Glomerular visceral epithelial cell (primary cell): Measurements from ENCODE around the gene PLEKHO2.

ENCODE experiments used
- DNase-seq: peaks from one replicate; pipeline ENCODE4 v3.0.0-alpha.2; 2016; ENCODE audit errors: extremely low spot score

Gene PLEKHO2

DNA sequence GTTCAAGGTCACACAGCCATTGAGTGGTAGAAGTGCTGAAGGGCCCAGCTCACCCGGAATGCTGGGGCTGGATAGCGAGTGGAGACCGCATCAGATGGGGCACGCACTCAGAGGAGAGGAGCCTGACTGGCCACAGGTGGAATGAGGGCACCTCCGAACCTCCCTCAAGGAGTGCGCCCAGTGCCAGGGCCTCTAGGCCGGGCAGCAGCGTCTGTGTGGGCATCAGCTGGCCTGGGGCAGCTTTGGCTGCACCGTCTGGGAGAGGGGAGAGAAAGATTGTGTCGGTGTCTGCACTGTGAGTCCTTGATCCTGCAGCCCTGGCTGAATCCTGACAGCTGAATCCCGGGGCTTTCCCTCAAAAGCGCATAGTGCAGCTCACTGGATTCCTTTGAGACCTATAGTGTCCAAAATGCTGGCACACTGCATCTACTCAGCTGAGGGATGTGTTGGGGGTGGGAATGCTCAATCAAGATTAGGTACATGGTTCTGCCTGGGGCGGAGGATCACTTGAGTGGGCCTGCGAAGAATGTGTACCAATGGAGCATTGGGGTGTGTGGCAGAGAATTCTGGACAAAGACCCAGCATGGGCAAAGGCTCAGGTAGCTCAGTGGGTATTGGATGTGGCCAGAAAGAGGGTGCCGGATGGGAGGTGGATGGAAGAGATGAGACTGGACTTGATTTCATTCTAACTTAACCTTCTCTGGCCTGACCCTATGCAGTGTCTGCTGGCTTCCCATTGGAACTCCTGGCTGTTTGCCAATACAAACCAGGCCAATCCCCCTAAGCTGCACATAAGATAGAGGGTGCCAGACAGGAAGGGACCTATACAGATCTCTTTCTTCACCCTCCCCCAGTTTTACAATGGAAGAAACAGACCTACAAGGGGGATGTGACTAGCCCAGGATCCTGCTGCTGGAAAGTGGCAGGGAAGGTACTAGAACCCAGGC is 70.9 kb downstream of the PLEKHO2 start:
- no peak for DNase-seq

DNA sequence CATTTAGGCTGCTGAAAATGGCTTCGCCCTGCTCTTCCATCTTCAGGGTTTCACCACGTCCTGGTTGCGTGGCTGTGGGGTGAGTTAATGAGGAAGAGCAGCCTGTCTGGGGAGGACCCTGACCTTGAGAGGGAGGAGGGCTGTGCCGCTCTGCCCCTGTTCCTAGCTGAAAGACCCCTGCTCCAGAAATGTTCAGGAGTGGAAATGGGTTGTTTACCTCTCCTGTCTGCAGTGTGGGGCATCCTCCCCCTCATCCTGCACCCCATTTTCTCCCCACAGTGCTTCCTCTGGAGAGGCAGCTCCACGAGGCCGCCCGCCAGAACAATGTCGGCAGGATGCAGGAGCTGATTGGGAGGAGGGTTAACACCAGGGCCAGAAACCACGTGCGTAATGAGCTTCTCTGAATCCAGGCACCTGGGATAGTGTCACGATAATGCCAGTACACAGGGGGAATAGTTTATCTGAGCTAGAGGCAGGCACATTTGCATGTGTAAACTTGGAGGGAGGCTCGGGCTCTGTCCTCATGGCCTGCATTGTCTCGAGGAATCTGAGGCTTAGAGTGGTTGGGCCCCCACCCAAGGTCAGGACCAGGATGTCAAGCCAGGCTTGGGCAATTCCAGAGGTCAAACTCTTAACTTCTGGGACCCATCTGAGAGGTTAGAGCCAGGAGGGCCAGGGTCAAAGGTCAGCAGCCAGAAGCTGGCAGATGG is 74.0 kb downstream of the PLEKHO2 start:
- DNase-seq, result no peak

DNA sequence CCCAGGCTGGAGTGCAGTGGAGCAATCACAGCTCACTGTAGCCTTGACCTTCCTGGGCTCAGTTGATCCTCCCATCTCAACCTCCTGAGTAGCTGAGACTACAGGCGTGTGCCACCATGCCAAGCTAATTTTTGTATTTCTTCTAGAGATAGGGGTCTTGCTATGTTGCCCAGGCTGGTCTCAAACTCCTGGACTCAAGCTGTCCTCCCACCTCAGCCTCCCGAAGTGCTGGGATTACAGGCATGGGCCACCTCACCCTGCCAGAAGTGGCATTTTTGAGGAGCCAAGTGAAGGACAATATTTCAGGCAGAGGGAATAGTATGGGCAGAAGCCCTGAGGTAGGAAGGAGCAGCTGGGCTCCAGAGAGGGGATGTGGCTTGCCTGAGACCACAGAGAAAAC is 74.7 kb downstream of the PLEKHO2 start:
- no peak for DNase-seq

DNA sequence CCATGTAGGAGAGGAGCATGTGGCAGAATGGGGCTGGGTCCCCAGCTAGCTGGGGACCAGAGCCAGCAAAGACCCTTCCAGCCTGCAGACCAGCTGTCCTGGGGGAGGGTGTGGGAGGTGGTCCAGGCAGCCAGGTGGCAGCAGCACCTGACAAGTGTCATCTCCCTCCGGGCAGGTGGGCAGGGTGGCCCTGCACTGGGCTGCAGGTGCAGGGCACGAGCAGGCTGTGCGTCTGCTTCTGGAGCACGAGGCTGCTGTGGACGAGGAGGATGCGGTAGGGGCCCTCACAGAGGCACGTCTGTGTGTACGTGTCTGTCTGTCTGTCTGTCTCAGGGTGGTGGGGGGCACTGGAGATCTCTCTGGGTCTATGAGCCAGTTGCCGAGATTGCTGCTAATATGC is 75.5 kb downstream of the PLEKHO2 start:
- no peak for DNase-seq
